HepG2 (cell line): ENCODE data around the gene LMAN2. TPM values are rescaled to one million over a fixed set of nuclear protein-coding genes. Genes with fewer than 3 reads are reported as not detected.
A peak's percentile ranks its signal among the peaks of the same experiment; 100 is the strongest.

Experiments used
- BCL6 ChIP-seq: IDR thresholded peaks from 2 replicates; pipeline ENCODE4 v1.6.1; 2016; ENCODE audit warnings: missing genetic modification reagents, missing compliant biosample characterization
- BRD4 ChIP-seq: sonication (generic); formaldehyde crosslinking; IDR thresholded peaks from 2 replicates; pipeline ENCODE4 v1.4.0; 2020; ENCODE audit warnings: missing genetic modification reagents
- CHD4 ChIP-seq: fragments of 200-600 bp; sonication (generic); IDR thresholded peaks from 2 replicates; pipeline ENCODE4 v1.7.0; 2017; ENCODE audit warnings: mild to moderate bottlenecking, low read length, borderline replicate concordance
- FLYWCH1 ChIP-seq: sonication (generic); formaldehyde crosslinking; IDR thresholded peaks from 2 replicates; pipeline ENCODE4 v1.8.1; 2023; ENCODE audit warnings: mild to moderate bottlenecking, missing genetic modification reagents
- HOXA7 ChIP-seq: sonication (generic); formaldehyde crosslinking; IDR thresholded peaks from 2 replicates; pipeline ENCODE4 v1.8.1; 2022; ENCODE audit warnings: mild to moderate bottlenecking, missing genetic modification reagents, moderate library complexity
- KLF11 ChIP-seq: IDR thresholded peaks from 2 replicates; pipeline ENCODE4 v1.6.1; 2016; ENCODE audit warnings: missing compliant biosample characterization
- MATR3 ChIP-seq: sonication (generic); formaldehyde crosslinking; IDR thresholded peaks from 2 replicates; pipeline ENCODE4 v1.4.0; 2020; ENCODE audit warnings: missing genetic modification reagents
- MTF2 ChIP-seq: sonication (generic); formaldehyde crosslinking; IDR thresholded peaks from 2 replicates; pipeline ENCODE4 v1.5.0; 2020; ENCODE audit warnings: missing genetic modification reagents, borderline replicate concordance
- NBN ChIP-seq: fragments of 450-650 bp; conservative IDR thresholded peaks from 2 replicates; pipeline ENCODE4 v1.6.1; 2017
- PLSCR1 ChIP-seq: sonication (generic); formaldehyde crosslinking; IDR thresholded peaks from 2 replicates; pipeline ENCODE4 v1.5.0; 2020; ENCODE audit warnings: missing genetic modification reagents, mild to moderate bottlenecking, borderline replicate concordance
- PTBP1 ChIP-seq: fragments of 200-400 bp; formaldehyde crosslinking; IDR thresholded peaks from 2 replicates; pipeline ENCODE4 v1.6.1; 2018; ENCODE audit warnings: low read length, low read depth; ENCODE audit not compliant: poor library complexity, severe bottlenecking
- SMYD3 ChIP-seq: sonication (generic); formaldehyde crosslinking; IDR thresholded peaks from 2 replicates; pipeline ENCODE4 v1.8.1; 2023; ENCODE audit warnings: mild to moderate bottlenecking, missing genetic modification reagents
- ZBTB37 ChIP-seq: sonication (generic); formaldehyde crosslinking; IDR thresholded peaks from 2 replicates; pipeline ENCODE4 v1.4.0; 2020; ENCODE audit warnings: mild to moderate bottlenecking, missing genetic modification reagents
- ZBTB43 ChIP-seq: sonication (generic); formaldehyde crosslinking; conservative IDR thresholded peaks from 2 replicates; pipeline ENCODE4 v1.4.0; 2020; ENCODE audit warnings: missing genetic modification reagents
- ZNF407 ChIP-seq: sonication (generic); formaldehyde crosslinking; IDR thresholded peaks from one replicate; pipeline ENCODE4 v1.5.1; 2020; ENCODE audit warnings: mild to moderate bottlenecking, missing genetic modification reagents; ENCODE audit errors: not compliant biosample characterization
- ZNF879 ChIP-seq: sonication (generic); formaldehyde crosslinking; IDR thresholded peaks from 2 replicates; pipeline ENCODE4 v1.8.1; 2023; ENCODE audit warnings: missing genetic modification reagents
- ZSCAN9 ChIP-seq: IDR thresholded peaks from 2 replicates; pipeline ENCODE4 v1.6.1; 2016; ENCODE audit warnings: borderline replicate concordance
- polyA plus RNA-seq, 8 experiments: library from polyadenylated mRNA; depleted of rRNA in 3 of 8; stranded (reverse) in 7 of 8; unstranded in 1 of 8; fragments of >200 nt; fragmentation: Illumina TruSeq in 4 of 8; extraction: Trizol in 4 of 8; gene quantifications; 2 replicates each; pipeline versions ENCODE4 v1.2.1 to v1.2.3, GENCODE V29; 2011 to 2016; ENCODE audit warnings: low read depth in 4 of 8, missing spikeins in 1 of 8, mixed read lengths in 1 of 8; ENCODE audit not compliant: insufficient read depth in 1 of 8
- total RNA-seq, 5 experiments: library from RNA; depleted of rRNA; stranded (reverse); fragments of >200 nt; fragmentation: Illumina TruSeq; extraction: Trizol; gene quantifications; 2 replicates each; pipeline ENCODE4 v1.2.3, GENCODE V29; 2016; ENCODE audit warnings: low read depth in 1 of 5

The LMAN2 gene
- total and polyA plus RNA-seq, 2 of the 13 experiments (the other 11 are each of a cell fraction or from before 2014, with no cell fraction given) = 191 to 197 TPM

GRCh38 chr5:177378884-177379883 lies 27.7 kb upstream of the LMAN2 start (continued):
- TF ChIP-seq ZNF407 (CRISPR knock-in tag) (no peak), ZNF879 (CRISPR knock-in tag) (no peak), ZBTB43 (CRISPR knock-in tag) (peak; percentile 76; the same call in 1 of the 2 replicates), CHD4 (0 out of 2 replicates have a peak, but pooled peaks have one; percentile 27), ZBTB37 (CRISPR knock-in tag) (0 out of 2 replicates have a peak, but pooled peaks have one; percentile 47), PTBP1 (no peak), MATR3 (CRISPR knock-in tag) (no peak), ZSCAN9 (CRISPR knock-in tag) (peak; percentile 11; the same call in 1 of the 2 replicates), FLYWCH1 (CRISPR knock-in tag) (no peak), HOXA7 (CRISPR knock-in tag) (no peak), SMYD3 (CRISPR knock-in tag) (no peak), KLF11 (CRISPR knock-in tag) (no peak), BCL6 (CRISPR knock-in tag) (peak; percentile 60; the same call in 1 of the 2 replicates), NBN (no peak), MTF2 (CRISPR knock-in tag) (no peak), PLSCR1 (CRISPR knock-in tag) (no peak), BRD4 (peak; percentile 66)
